Retinal pigment epithelial cell (primary cell): Measurements from ENCODE around the gene PSMD11.
"Not testable (repeated sequence)": the region's sequence is repeated elsewhere in the genome, so short reads cannot be mapped to it uniquely, and the experiment has no call there.

ENCODE experiments used
- DNase-seq: peaks from one replicate; pipeline ENCODE4 v3.0.0-alpha.2; 2010; ENCODE audit warnings: low read depth
- H3K4me3 ChIP-seq: 2 replicates; pipeline ENCODE4 v1.5.1; 2011; ENCODE audit warnings: mild to moderate bottlenecking, low read length, control low read depth, moderate library complexity
- CTCF ChIP-seq: conservative IDR thresholded peaks from 2 replicates; pipeline ENCODE4 v1.5.1; 2011; ENCODE audit warnings: low read depth, low read length, control low read depth, inconsistent platforms

The PSMD11 gene

GRCh38 chr17:32518646-32519227 is 74.4 kb downstream of the PSMD11 start:
- peak overlapping the region; percentile 36 for H3K4me3 ChIP-seq
- no peak for TF ChIP-seq CTCF

GRCh38 chr17:32519228-32520103 is 75.2 kb downstream of the PSMD11 start:
- no peak for TF ChIP-seq CTCF
- no peak for DNase-seq
- H3K4me3 ChIP-seq, result peak overlapping the region; percentile 55

More at GRCh38 chr17:32518646-32519227, 74.4 kb downstream of the PSMD11 start:
- no peak for DNase-seq

- no peak for TF ChIP-seq CTCF
- H3K4me3 ChIP-seq, result peak overlapping the region; percentile 55
- DNase-seq, result no peak
Measured at GRCh38 chr17:32520104-32520701, 75.9 kb downstream of the PSMD11 start.

GRCh38 chr17:32520737-32521404 is 76.6 kb downstream of the PSMD11 start:
- no peak for DNase-seq
- no peak for TF ChIP-seq CTCF
- H3K4me3 ChIP-seq, result no peak overlapping the region

GRCh38 chr17:32523017-32523680 is 78.8 kb downstream of the PSMD11 start:
- no peak for DNase-seq
- TF ChIP-seq CTCF, result no peak
- no peak overlapping the region for H3K4me3 ChIP-seq

- DNase-seq, result no peak
- no peak overlapping the region for H3K4me3 ChIP-seq
- TF ChIP-seq CTCF, result no peak
Measured at GRCh38 chr17:32523827-32524552, 79.7 kb downstream of the PSMD11 start.

GRCh38 chr17:32524553-32524880 is 80.2 kb downstream of the PSMD11 start:
- not testable (repeated sequence) for H3K4me3 ChIP-seq, DNase-seq
